GM18868 (cell line): ENCODE data around the gene POLRMT.
"Not testable (repeated sequence)": the region's sequence is repeated elsewhere in the genome, so short reads cannot be mapped to it uniquely, and the experiment has no call there.

Experiments used
- ATAC-seq: cut with Tn5 transposase; IDR thresholded peaks from one replicate; pipeline ENCODE4 v1.9.1; 2021; ENCODE audit warnings: mild to moderate bottlenecking, moderate library complexity; ENCODE audit not compliant: unreplicated experiment

Gene POLRMT

GRCh38 chr19:629515-629914 is 3.8 kb downstream of the POLRMT start:
- not testable (repeated sequence) for ATAC-seq

GRCh38 chr19:628168-628567 is 5.2 kb downstream of the POLRMT start:
- ATAC-seq, result no peak

GRCh38 chr19:626566-626965 is 6.8 kb downstream of the POLRMT start:
- not testable (repeated sequence) for ATAC-seq

- ATAC-seq, result no peak
Observed at GRCh38 chr19:625257-625656, 8.1 kb downstream of the POLRMT start.

GRCh38 chr19:624433-625109 is 8.8 kb downstream of the POLRMT start:
- no peak for ATAC-seq

GRCh38 chr19:623974-624373 is 9.4 kb downstream of the POLRMT start:
- ATAC-seq, result no peak

- ATAC-seq, result no peak
Observed at GRCh38 chr19:623175-623916, 10.0 kb downstream of the POLRMT start.

- no peak for ATAC-seq
Observed at GRCh38 chr19:622666-623065, 10.7 kb downstream of the POLRMT start.

- no peak for ATAC-seq
Observed at GRCh38 chr19:621819-622218, 11.5 kb downstream of the POLRMT start.

- not testable (repeated sequence) for ATAC-seq
Observed at GRCh38 chr19:621191-621590, 12.1 kb downstream of the POLRMT start.

- no peak for ATAC-seq
Observed at GRCh38 chr19:620166-620862, 13.0 kb downstream of the POLRMT start.

- ATAC-seq, result no peak
Observed at GRCh38 chr19:619286-620002, 13.9 kb downstream of the POLRMT start.

GRCh38 chr19:618674-619285 is 14.6 kb downstream of the POLRMT start:
- no peak for ATAC-seq

GRCh38 chr19:618247-618619 is 15.1 kb downstream of the POLRMT start:
- no peak for ATAC-seq

- ATAC-seq, result no peak
Observed at GRCh38 chr19:617551-618246, 15.6 kb downstream of the POLRMT start.

- no peak for ATAC-seq
Observed at GRCh38 chr19:616747-617526, 16.4 kb downstream of the POLRMT start.

- no peak for ATAC-seq
Observed at GRCh38 chr19:616062-616700, 17.2 kb downstream of the POLRMT start.

GRCh38 chr19:615619-616018 is 17.7 kb downstream of the POLRMT start:
- ATAC-seq, result no peak
